Stimulated activated naive CD4-positive, alpha-beta T cell treated with Interleukin-2 at 50 U/mL for 16 hours (primary cell): Measurements from ENCODE around the gene OR52J3.

ENCODE experiments used
- DNase-seq: peaks from one replicate; lab custom pipeline; 2025; lab: John Stamatoyannopoulos, UW

The OR52J3 gene

DNA sequence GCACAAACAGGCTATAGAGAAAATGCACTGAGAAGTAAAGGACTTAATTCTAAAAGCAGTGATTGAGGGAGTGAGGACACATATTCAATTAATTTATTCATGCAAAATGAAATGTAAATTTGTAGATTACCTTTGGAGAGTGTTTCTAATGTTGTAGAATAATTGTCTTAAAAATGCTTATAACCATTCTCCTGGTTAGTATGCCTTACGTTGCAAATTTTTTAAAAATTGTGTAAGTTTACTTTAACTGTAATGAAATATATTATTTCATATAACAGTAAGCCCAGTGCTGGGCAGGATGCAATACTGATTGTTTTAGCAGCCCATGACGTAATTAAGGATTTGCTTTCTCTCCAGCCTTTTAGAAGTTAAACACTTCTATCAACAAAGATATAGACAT lies 49.7 kb downstream of the OR52J3 start:
- no peak for DNase-seq
